ENCODE measurements around the gene FBP2. TPM values are rescaled to one million over a fixed set of nuclear protein-coding genes. Genes with fewer than 3 reads are reported as not detected.

Gene FBP2
- total and polyA plus RNA-seq, 7 donors: 18.9 to 69.6 (median 53.2) TPM

DNA sequence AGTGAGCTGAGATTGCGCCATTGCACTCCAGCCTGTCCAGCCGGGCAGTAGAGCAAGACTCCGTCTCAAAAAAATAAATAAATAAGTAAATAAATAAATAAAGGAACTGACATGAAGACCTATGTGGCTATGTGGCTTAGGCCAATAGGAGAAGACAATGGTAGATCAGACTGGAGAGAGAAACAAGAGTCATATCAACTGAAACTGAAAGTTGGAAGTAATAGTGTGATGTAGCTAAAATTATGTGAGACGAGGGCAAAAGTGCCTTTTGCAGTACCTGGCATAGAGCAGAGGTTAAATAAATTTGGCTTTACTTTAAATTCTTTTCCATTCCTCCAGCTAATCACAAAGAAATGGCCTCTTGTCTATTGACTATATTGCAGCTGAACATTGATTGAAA, 7.3 kb downstream of the FBP2 start:
- ATAC-seq (no peak), DNase-seq (no peak)
- intact Hi-C loops (cut with DNase I): no loop called here
- Histone ChIP-seq H3K4me3 (no peak overlapping the region), H3K27me3 (ENCODE audit: insufficient read depth in 3 of 3, low read length in 2 of 3) (no peaks in the 10 kb centered on the region), H3K4me1 (no peaks in the 10 kb centered on the region), H3K36me3 (ENCODE audit: insufficient read depth in 1 of 2, low read depth in 1 of 2) (peaks cover 0 to 6% of the 10 kb centered on the region in 2 donors), H3K27ac (peak overlapping the region; percentile 19), H3K9me3 (no peaks in the 10 kb centered on the region)
- TF ChIP-seq, protein P1, sequence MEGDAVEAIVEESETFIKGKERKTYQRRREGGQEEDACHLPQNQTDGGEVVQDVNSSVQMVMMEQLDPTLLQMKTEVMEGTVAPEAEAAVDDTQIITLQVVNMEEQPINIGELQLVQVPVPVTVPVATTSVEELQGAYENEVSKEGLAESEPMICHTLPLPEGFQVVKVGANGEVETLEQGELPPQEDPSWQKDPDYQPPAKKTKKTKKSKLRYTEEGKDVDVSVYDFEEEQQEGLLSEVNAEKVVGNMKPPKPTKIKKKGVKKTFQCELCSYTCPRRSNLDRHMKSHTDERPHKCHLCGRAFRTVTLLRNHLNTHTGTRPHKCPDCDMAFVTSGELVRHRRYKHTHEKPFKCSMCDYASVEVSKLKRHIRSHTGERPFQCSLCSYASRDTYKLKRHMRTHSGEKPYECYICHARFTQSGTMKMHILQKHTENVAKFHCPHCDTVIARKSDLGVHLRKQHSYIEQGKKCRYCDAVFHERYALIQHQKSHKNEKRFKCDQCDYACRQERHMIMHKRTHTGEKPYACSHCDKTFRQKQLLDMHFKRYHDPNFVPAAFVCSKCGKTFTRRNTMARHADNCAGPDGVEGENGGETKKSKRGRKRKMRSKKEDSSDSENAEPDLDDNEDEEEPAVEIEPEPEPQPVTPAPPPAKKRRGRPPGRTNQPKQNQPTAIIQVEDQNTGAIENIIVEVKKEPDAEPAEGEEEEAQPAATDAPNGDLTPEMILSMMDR (IDR thresholded peaks at IDR 0.05): no peak
- 73 to 89% (median 78%) methylated on average over 4 of the region's 4 CpGs for WGBS, 3 donors

DNA sequence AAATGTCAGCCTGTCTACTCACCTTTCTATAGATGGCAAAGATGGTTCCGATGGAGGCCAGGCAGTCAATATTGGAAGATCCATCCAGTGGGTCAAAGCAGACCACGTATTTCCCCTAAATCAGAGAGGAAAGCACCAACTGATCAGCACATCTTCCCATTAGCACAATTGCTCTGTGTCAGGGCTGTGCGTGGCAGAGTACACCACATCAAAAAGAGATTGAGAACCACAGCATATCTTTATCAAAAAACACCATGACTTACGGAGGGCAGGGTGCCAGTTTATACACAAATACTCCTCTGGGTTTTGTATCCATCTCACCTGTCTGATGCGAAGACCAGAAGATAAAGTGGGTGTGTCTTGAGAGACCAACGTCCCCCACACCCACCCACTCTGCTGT, 9.1 kb downstream of the FBP2 start:
- peaks cover 0 to 6% of the 10 kb centered on the region in 2 donors for H3K36me3 ChIP-seq (ENCODE audit: insufficient read depth in 1 of 2, low read depth in 1 of 2)
- intact Hi-C loops (cut with DNase I): no loop called here
- ATAC-seq: no peak
- H3K9me3 ChIP-seq: no peaks in the 10 kb centered on the region
- TF ChIP-seq, protein P1 (IDR thresholded peaks at IDR 0.05): no peak
- DNase-seq: no peak
- H3K27ac ChIP-seq: peak overlapping the region; percentile 2
- no peaks in the 10 kb centered on the region for H3K27me3 ChIP-seq (ENCODE audit: insufficient read depth in 3 of 3, low read length in 2 of 3)
- WGBS, 3 donors: 79 to 89% (median 83%) methylated on average over 6 of the region's 6 CpGs
- H3K4me1 ChIP-seq: no peaks in the 10 kb centered on the region
- H3K4me3 ChIP-seq: no peak overlapping the region

DNA sequence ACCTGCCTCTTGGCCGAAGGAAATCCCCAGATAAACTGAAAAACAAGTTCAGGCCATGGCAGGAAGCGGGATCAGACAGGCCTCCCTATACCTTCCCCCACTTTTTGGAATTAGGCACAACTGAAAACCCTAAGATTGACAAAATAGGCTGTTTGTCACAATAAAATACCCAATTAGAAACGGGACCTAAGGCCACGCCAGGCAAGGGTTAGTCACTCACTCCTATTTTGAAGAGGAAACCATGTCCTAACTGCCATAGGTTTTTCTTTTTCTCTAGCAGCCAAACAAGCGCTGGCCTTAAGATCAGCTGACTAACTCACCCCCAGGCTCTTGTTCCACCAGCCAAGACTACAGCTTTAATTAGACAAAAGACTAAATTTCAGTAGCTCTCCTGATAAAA, 11.9 kb downstream of the FBP2 start:
- TF ChIP-seq, protein P1 (IDR thresholded peaks at IDR 0.05): no peak
- DNase-seq (no peak), ATAC-seq (no peak)
- Histone ChIP-seq H3K36me3 (ENCODE audit: insufficient read depth in 1 of 2, low read depth in 1 of 2) (peaks cover 0 to 1% of the 10 kb centered on the region in 2 donors), H3K27me3 (ENCODE audit: insufficient read depth in 3 of 3, low read length in 2 of 3) (no peaks in the 10 kb centered on the region), H3K9me3 (no peaks in the 10 kb centered on the region), H3K4me3 (no peak overlapping the region), H3K4me1 (no peaks in the 10 kb centered on the region), H3K27ac (peak overlapping the region; percentile 27)
- intact Hi-C loops (cut with DNase I): no loop called here
- 85 to 86% (median 86%) methylated on average over 5 of the region's 5 CpGs for WGBS, 3 donors

DNA sequence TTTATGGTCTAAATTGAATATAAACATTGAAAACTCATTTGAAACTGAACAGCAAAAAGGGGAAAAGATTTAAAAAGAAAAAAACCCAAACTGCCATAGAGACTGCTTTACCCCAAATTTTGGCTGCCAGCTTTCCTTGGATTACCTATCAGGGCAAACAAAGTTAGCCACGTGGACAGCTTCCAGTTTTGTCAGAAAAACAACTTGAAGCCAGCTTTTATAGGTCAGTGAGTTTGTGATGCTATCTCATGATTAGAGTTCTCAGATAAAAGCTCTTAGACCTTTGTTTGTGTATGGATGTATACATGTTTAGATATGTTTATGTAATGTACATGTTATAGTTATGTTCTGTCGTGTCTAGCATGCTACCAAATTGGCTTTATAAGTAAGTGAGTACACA, 16.1 kb downstream of the FBP2 start:
- no peak for DNase-seq
- WGBS, 3 donors: 26 to 45% (median 27%) methylated on average over 2 of the region's 2 CpGs
- no peaks in the 10 kb centered on the region for H3K9me3 ChIP-seq
- H3K36me3 ChIP-seq (ENCODE audit: insufficient read depth in 1 of 2, low read depth in 1 of 2): no peaks in the 10 kb centered on the region
- ATAC-seq: no peak
- no peaks in the 10 kb centered on the region for H3K27me3 ChIP-seq (ENCODE audit: insufficient read depth in 3 of 3, low read length in 2 of 3)
- H3K4me1 ChIP-seq: no peaks in the 10 kb centered on the region
- intact Hi-C loops (cut with DNase I): no loop called here
- TF ChIP-seq, protein P1 (IDR thresholded peaks at IDR 0.05): no peak
- H3K27ac ChIP-seq: peak overlapping the region; percentile 53
- no peak overlapping the region for H3K4me3 ChIP-seq

DNA sequence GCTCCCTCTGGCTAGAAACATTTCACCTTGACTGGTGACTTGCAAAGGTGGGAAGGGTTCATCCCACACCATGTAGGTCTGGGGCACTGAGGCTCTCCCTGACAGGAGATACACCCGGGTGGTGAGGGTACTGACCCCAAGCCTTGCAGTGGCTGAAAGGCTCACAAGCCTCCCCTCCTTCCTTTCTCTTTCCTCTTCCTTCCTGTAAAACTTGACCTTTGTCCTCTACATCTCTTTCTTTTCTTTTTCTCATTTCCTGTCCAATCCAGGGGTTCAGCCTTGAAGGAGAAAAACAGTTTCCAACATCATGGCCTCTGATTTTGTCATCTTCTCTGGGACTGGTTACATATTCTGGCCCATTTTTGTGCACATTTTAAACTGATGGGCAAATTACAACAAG, 16.6 kb downstream of the FBP2 start:
- intact Hi-C loops (cut with DNase I): no loop called here
- WGBS, 3 donors: 15 to 43% (median 38%) methylated on average over 1 of the region's 1 CpG
- TF ChIP-seq, protein P1 (IDR thresholded peaks at IDR 0.05): no peak
- H3K36me3 ChIP-seq (ENCODE audit: insufficient read depth in 1 of 2, low read depth in 1 of 2): no peaks in the 10 kb centered on the region
- no peaks in the 10 kb centered on the region for H3K9me3 ChIP-seq
- no peak overlapping the region for H3K4me3 ChIP-seq
- no peaks in the 10 kb centered on the region for H3K27me3 ChIP-seq (ENCODE audit: insufficient read depth in 3 of 3, low read length in 2 of 3)
- no peak for DNase-seq
- H3K4me1 ChIP-seq: no peaks in the 10 kb centered on the region
- no peak overlapping the region for H3K27ac ChIP-seq
- ATAC-seq: no peak

All from psoas muscle (tissue), 8 donors.